SH-SY5Y (cell line): ENCODE results near the gene NNAT.

ENCODE experiments used
- GATA2 ChIP-seq: IDR thresholded peaks from 2 replicates; pipeline ENCODE4 v1.6.1; 2011; ENCODE audit warnings: mild to moderate bottlenecking, low read depth, low read length
- GATA3 ChIP-seq: IDR thresholded peaks from 2 replicates; pipeline ENCODE4 v1.6.1; 2011; ENCODE audit warnings: low read depth, mild to moderate bottlenecking, low read length, moderate library complexity

The NNAT gene

DNA sequence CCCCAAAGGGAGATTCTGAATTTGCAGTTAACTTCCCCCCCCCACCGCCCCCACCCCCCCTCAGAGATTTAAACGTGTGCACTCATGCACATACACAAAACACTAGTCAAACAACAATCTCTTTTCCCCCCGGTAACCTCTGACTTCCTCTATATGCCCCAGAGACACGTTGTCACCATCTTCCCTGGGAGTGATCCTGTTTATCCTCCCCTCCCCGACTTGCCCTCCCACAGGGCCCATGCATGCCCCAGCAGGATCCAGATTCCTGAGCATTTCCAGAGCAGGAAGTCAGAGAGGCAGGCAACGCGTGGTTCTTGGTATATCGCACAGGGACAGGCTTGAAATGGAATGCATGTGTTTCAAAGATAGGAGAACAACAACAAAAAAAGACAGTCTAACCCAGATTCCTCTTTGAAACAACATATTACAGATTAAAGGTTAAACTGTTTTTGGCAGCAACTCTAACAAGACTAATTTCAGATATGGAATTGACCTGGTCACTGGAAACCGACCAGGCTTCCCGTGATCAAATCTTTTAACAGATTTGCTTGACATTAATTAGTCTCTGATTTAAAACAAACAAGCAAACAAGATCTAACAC lies 5.3 kb downstream of the NNAT start:
- TF ChIP-seq GATA2 (no peak), GATA3 (no peak)

GRCh38 chr20:37526839-37527637 lies 6.0 kb downstream of the NNAT start:
- TF ChIP-seq GATA3 (no peak), GATA2 (no peak)

DNA sequence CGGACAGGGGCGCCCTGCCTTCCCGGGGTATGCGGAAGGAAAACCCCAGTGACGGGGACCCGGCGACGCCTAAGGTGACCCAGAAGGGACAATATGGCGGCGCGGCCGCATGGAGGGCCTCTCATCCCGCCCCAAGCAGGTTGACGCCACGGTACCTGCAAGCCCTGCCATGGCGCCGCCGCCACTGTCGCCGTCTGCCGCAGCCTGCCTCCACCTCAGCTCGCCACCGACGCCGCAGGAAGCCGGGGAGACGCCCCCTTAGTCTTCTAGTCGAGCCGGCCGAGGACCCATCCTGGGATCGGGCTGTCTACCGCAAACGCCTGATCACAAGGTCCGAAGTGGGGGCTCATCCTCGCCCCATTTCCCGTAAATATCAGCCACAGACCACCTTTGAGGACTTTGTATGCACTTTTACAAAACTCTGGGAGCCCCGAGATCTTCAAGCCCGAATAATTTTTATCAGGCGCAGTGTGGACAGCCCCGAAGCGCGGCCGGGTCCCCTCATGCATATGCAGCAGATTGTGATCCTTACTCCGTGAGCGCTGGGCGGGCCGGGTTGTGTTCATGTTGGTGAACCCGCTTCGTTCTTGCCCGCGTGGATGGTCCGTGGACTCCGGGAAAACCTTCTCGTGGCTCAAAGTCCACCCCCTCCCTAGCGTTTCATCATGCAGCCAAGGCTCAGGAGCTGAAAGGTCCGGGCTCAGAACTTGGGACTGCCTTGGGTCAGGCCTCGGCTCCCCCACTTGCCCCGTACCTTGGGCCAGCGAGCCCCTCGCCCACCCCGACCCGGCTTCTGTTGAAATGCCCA lies 6.8 kb downstream of the NNAT start, which contains the start of gene BLCAP:
Gene BLCAP (minus strand): TSS at position 239 of the 808 bp plus-strand sequence. CDS start 8,702 bp downstream, outside the sequence.
- TF ChIP-seq GATA2, result peak; percentile 30; the same call in 1 of the 2 replicates
- no peak for TF ChIP-seq GATA3

DNA sequence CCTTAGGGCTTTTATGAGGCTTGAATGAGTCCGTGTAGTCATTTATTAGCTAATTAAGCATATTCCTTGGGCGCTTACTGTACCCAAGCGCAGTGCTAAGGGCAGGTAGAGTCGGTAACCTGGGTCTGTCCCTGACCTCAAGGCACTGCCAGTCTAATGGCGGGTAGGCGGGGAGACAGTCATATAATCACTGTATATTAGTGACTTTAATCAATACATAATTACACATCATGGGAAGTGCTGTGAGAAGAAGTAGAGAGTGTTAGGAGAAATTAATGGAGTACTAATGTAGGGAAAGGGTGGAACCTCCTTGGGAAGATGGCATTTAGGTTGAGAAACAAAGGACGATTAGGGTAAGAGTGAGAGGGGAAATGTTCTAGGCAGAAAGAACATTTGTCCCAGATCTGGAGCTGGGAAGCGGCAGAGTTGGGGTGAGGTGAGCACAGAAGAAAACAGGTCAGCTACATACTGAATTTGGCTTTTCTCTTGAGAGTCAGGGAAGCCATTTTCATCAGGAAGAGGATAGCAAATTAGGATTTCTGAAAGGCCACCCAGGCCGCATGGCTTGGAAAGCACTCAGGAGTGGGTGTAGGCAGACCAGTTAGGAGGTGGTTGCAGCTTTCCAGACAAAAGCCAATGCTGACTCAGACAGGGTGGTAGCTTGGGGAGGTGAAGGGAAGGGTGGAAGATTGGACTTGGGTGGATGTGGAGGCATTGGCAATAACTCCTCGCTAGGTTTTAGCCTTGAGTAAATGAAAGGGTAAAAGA lies 7.6 kb downstream of the NNAT start:
- no peak for TF ChIP-seq GATA3
- TF ChIP-seq GATA2, result no peak

DNA sequence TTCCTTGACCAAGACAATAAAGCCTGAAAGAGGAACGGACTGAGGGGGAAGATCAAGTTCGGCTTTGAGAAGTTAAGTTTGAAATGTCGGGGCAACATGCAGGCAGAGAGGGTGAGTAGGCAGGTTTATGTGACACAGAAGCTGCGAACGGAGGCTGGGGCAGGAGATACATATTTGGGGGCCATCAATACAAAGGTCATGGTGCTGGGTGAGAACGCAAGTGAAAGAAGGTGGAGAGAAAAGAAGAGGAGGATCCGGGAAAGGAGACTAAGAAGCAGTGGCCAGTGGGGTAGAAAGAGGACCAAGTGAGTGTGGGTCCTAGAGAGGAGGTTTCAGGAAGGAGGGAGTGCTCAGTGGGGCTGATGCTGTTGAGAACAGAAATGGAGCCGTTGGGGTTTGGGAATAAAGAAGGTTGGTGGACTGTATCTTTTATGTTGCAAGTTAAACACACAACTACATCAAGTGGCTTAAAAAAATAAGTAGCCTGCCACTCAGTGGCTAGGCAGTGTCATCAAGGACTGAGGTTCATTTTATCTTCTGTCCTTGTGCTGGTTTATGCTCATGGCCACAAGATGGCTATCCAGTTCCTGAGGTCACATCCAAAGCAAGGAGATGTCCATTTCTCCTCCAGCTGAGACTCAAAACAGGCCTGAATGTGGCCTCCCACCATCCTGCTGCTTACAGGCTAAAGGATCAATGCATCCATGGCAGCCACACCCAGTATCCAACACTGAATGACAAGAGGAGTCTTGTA lies 8.3 kb downstream of the NNAT start:
- no peak for TF ChIP-seq GATA3
- TF ChIP-seq GATA2, result no peak

- TF ChIP-seq GATA3 (no peak), GATA2 (no peak)
Measured at GRCh38 chr20:37529968-37530600, 9.0 kb downstream of the NNAT start.

- TF ChIP-seq GATA2, result no peak
- TF ChIP-seq GATA3, result no peak
Measured at GRCh38 chr20:37530696-37531095, 9.6 kb downstream of the NNAT start.

GRCh38 chr20:37531856-37532255 lies 10.8 kb downstream of the NNAT start:
- TF ChIP-seq GATA2 (no peak), GATA3 (no peak)

DNA sequence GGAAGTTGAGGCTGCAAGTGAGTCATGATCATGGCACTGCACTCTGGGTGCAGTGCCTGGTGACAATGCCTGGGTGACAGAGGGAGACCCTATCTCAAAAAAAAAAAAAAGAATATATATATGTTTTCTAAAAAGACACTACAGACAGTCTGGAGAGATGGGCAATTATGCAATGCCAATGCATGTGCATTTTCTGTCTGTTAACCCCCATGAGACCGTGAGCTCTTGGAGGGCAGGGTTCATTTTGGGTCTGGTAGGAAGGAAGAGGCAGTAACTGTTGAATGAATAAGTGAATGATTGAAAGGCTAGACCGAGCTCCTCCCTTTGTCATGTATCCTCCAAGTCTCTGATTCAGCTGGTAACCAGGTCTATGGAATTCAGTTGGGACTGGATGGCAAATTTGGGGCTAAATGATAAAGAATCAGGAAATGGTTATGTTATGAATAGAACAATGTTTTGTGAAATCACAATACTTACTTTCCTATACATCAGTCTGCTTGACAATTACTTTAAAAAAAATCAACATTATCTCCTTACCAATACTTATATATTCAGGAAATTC lies 12.2 kb downstream of the NNAT start:
- no peak for TF ChIP-seq GATA2
- TF ChIP-seq GATA3, result no peak

GRCh38 chr20:37534401-37535157 lies 13.5 kb downstream of the NNAT start:
- TF ChIP-seq GATA2 (no peak), GATA3 (no peak)

DNA sequence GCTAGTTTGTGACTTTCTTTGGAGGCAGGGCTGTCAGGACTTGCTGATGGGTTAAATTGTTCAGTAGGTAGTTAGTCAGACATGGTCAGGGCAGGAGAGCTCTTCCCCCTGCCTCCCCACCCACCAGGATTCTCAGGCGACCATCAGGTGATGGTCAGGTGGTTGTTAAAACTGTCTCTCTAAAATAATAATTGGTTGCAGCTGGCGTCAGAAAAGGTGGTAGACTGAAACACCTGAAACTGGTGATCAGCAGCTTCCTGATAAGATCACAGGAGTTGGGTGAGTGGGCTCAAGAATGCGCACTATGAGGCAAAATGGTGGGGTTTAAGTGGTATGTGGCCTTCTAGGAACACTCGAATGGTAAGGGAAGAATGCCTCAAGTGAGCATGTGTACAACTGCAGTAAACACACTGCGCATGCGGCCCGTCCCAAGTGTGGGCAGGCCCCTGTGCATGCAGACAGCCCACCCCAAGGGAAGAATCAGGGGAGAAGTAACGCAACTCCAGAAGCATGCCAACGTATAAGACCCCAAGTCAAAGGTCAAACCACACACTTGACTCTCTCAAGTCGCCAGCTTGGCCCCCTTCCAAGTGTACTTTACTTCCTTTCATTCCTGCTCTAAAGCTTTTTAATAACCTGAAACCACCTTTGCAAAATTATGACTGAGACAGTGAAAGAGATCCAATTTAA lies 14.5 kb downstream of the NNAT start:
- TF ChIP-seq GATA2 (no peak), GATA3 (no peak)

GRCh38 chr20:37537505-37537904 lies 16.5 kb downstream of the NNAT start:
- TF ChIP-seq GATA2 (no peak), GATA3 (no peak)
